GM12878 (cell line): ENCODE data around the gene KCTD17. TPM values are rescaled to one million over a fixed set of nuclear protein-coding genes. Genes with fewer than 3 reads are reported as not detected.

Experiments used
- ATAC-seq: fragments of 200-7000 bp; cut with Tn5 transposase; 3 replicates; pipeline ENCODE4 v1.9.1; 2020; ENCODE audit warnings: mild to moderate bottlenecking, moderate library complexity
- BruUV-seq: library from RNA; stranded (reverse); fragments of 400-500 nt; replicated peaks from 2 replicates; lab custom pipeline; 2021; lab: Mats Ljungman, UMichigan
- CTCF ChIA-PET: fragments of 300-600 bp; sonication (Branson Sonifier 250); formaldehyde crosslinking; extraction: SDS; loops from one replicate; lab custom pipeline; 2021; ENCODE audit warnings: inconsistent platforms; lab: Yijun Ruan, JAX
- POLR2A ChIA-PET: fragments of 350-600 bp; formaldehyde crosslinking; extraction: SDS; loops from one replicate; lab custom pipeline; 2021; ENCODE audit warnings: inconsistent platforms; lab: Charles Lee
- RAD21 ChIA-PET: fragments of 300-600 bp; sonication (Branson Sonifier 250); formaldehyde crosslinking; loops from one replicate; lab custom pipeline; 2023; ENCODE audit warnings: antibody characterized with exemption; ENCODE audit not compliant: unreplicated experiment; lab: Charles Lee
- SMC1A ChIA-PET: fragments of 300-600 bp; sonication (Branson Sonifier 250); formaldehyde crosslinking; loops from one replicate; lab custom pipeline; 2023; ENCODE audit not compliant: unreplicated experiment, uncharacterized antibody; lab: Charles Lee
- DNase-seq: peaks from one replicate; pipeline ENCODE4 v3.0.0-alpha.2; 2011; ENCODE audit warnings: low read depth, low spot score
- FAIRE-seq: peaks from 3 replicates; lab custom pipeline; 2011; peaks lifted over from hg19 to GRCh38; lab: Jason Lieb, UNC
- H2AFZ ChIP-seq: 2 replicates; pipeline ENCODE4 v1.6.0; 2011; ENCODE audit warnings: low read depth, low read length, control low read depth; ENCODE audit not compliant: control insufficient read depth
- H3K27ac ChIP-seq: 2 replicates; pipeline ENCODE4 v1.5.1; 2011; ENCODE audit warnings: control low read depth; ENCODE audit not compliant: control insufficient read depth, insufficient read depth
- H3K27me3 ChIP-seq, 2 experiments: replicated peaks in 1 of 2; 2 replicates each; pipeline versions ENCODE4 v1.6.0 to v1.6.1; 2011; ENCODE audit warnings: low read length in 1 of 2; ENCODE audit not compliant: control insufficient read depth in 2 of 2, insufficient read depth in 2 of 2
- H3K36me3 ChIP-seq, 2 experiments: 2 replicates each; pipeline ENCODE4 v1.5.1; 2011; ENCODE audit warnings: low read length in 1 of 2; ENCODE audit not compliant: control insufficient read depth in 2 of 2, insufficient read depth in 2 of 2
- H3K4me1 ChIP-seq: 2 replicates; pipeline ENCODE4 v1.6.1; 2011; ENCODE audit warnings: mild to moderate bottlenecking, low read length, moderate library complexity, mixed read lengths; ENCODE audit not compliant: control insufficient read depth, insufficient read depth
- H3K4me2 ChIP-seq: 2 replicates; pipeline ENCODE4 v1.6.0; 2011; ENCODE audit warnings: control low read depth; ENCODE audit not compliant: control insufficient read depth, insufficient read depth
- H3K4me3 ChIP-seq: fragments of 200-600 bp; sonication (generic); 2 replicates; pipeline ENCODE4 v1.5.1; 2016
- H3K79me2 ChIP-seq: 2 replicates; pipeline ENCODE4 v1.6.0; 2011; ENCODE audit warnings: low read length; ENCODE audit not compliant: control insufficient read depth, insufficient read depth
- H3K9ac ChIP-seq: 2 replicates; pipeline ENCODE4 v1.8.0; 2011; ENCODE audit warnings: low read length, control low read depth, mixed read lengths; ENCODE audit not compliant: control insufficient read depth, insufficient read depth
- H3K9me3 ChIP-seq: replicated peaks from 3 replicates; pipeline ENCODE4 v1.5.1; 2011; ENCODE audit warnings: mild to moderate bottlenecking, low read length; ENCODE audit not compliant: control insufficient read depth, insufficient read depth
- H4K20me1 ChIP-seq: 2 replicates; pipeline ENCODE4 v1.6.0; 2011; ENCODE audit not compliant: control insufficient read depth, insufficient read depth
- NR2C2 ChIP-seq: IDR thresholded peaks from 2 replicates; pipeline ENCODE4 v1.6.1; 2011; ENCODE audit warnings: borderline replicate concordance, low read depth; ENCODE audit not compliant: control insufficient read depth, insufficient read length
- ZNF384 ChIP-seq: IDR thresholded peaks from 2 replicates; pipeline ENCODE4 v1.6.1; 2012; ENCODE audit warnings: low read depth, mild to moderate bottlenecking, low read length, improper control_type of control experiment, borderline replicate concordance
- WGBS: methylation state at CpG from one replicate; pipeline ENCODE4 v1.1.6; 2016; ENCODE audit warnings: low lambda C conversion rate; ENCODE audit not compliant: insufficient replicate concordance, insufficient coverage; ENCODE audit errors: missing lambda C conversion rate; 5-methylcytosine and 5-hydroxymethylcytosine counted together
- in situ Hi-C: fragments of 300-500 bp; cut with MboI; formaldehyde crosslinking; loops from 9 replicates; pipeline ENCODE4 v1.14.3; 2018; ENCODE audit warnings: mixed read lengths
- intact Hi-C: fragments of 100-400 bp; cut with micrococcal nuclease; formaldehyde crosslinking; loops from one replicate; pipeline ENCODE4 v1.14.2; 2022; ENCODE audit not compliant: unreplicated experiment
- polyA plus RNA-seq, 11 experiments: library from polyadenylated mRNA; depleted of rRNA in 4 of 11; unstranded in 6 of 11; stranded (reverse) in 5 of 11; fragments of >200 nt; fragmentation: Nextera tagmentation in 4 of 11; fragmentation: Illumina TruSeq in 1 of 11; extraction: Ambion mirVana in 4 of 11; extraction: Trizol in 1 of 11; gene quantifications; 1 replicate in 1 of 11; 2 replicates in 10 of 11; pipeline versions ENCODE4 v1.2.1 to v1.2.3, GENCODE V29; 2011 to 2016; ENCODE audit warnings: inconsistent platforms in 2 of 11, missing spikeins in 2 of 11, low read depth in 1 of 11
- total RNA-seq, 4 experiments: library from RNA; depleted of rRNA in 3 of 4; stranded (reverse); fragments of >200 nt in 3 of 4; fragmentation: Illumina TruSeq in 1 of 4; extraction: Trizol in 1 of 4; gene quantifications; 2 replicates each; pipeline versions ENCODE4 v1.2.1 to v1.2.3, GENCODE V29; 2013 to 2021
- TF ChIP-seq, protein P1 (sequence below): fragments of 450-650 bp; IDR thresholded peaks from 2 replicates; pipeline ENCODE4 v1.6.1; 2017; ENCODE audit warnings: mild to moderate bottlenecking, low read depth, inconsistent platforms; ENCODE audit not compliant: poor library complexity, severe bottlenecking
- TF ChIP-seq, protein P2 (sequence below), 3 experiments: IDR thresholded peaks in 2 of 3; conservative IDR thresholded peaks in 1 of 3; 2 replicates each; pipeline ENCODE4 v1.5.1; 2011; ENCODE audit warnings: low read depth in 3 of 3, low read length in 3 of 3, mild to moderate bottlenecking in 3 of 3, control low read depth in 2 of 3, moderate library complexity in 2 of 3, inconsistent platforms in 1 of 3, mixed read lengths in 1 of 3; ENCODE audit not compliant: control insufficient read depth in 2 of 3, insufficient read depth in 1 of 3; ENCODE audit errors: extremely low read depth in 1 of 3

KCTD17 gene
- total and polyA plus RNA-seq, 10 of the 15 experiments (the other 5 are each of a cell fraction or from before 2014, with no cell fraction given), result 0.16 to 18.4 (median 10.1) TPM; not detected in 1

DNA sequence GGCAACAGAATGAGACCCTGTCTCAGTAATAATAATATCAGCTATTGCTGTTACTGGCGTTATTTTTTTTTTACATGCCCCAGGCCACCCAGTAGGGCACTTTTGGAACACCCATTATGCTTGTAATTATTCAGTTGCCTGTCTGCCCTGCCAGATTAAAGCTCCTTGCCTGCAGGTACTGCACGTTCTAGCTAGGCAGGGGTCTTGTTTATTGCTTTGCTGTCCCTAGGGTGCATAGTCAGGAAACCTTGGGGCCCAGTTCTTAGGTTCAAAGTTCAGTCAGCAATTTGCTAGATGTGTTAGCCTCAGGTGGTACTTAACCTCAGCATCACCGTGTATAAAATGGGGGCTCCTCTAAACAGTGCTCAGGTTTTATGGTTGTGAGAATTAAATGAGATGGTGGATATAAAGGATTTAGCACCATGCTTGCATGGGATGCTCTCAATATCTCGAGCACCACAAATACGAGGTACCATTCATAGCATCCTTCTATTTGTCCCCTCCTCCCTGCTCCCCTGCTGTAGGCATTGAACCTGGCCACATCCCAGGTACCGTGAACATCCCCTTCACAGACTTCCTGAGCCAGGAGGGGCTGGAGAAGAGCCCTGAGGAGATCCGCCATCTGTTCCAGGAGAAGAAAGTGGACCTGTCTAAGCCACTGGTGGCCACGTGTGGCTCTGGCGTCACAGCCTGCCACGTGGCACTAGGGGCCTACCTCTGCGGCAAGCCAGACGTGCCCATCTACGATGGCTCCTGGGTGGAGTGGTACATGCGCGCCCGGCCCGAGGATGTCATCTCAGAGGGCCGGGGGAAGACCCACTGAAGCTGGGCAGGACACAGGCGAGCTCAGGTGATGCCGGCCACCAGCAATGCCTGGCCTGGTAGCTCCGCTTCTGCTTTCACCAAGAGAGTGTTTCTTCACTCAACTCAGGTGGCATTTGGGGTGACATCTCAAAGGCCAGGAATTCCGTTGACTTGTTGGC lies 22.6 kb upstream of the KCTD17 start:
- WGBS, result 91% methylated on average over 22 of the region's 22 CpGs
- SMC1A ChIA-PET, result interaction anchor here (1.3 kb wide), 1 partner anchor 14 kb away, joined by 3 read pairs; no protein-coding TSS in a partner anchor
- H3K9ac ChIP-seq, result no peak overlapping the region
- no peak for DNase-seq
- H3K36me3 ChIP-seq, result no peaks in the 10 kb centered on the region
- TF ChIP-seq NR2C2 (no peak), ZNF384 (no peak)
- TF ChIP-seq, all 136 proteins: peak for 0
- no peaks in the 10 kb centered on the region for H3K9me3 ChIP-seq
- H3K27ac ChIP-seq, result no peak overlapping the region
- no peaks in the 10 kb centered on the region for H3K27me3 ChIP-seq
- intact Hi-C loops (no loop called here), in situ Hi-C loops (no loop called here)
- POLR2A ChIA-PET, result no interaction called here
- ATAC-seq, result no peak
- H3K4me3 ChIP-seq, result no peak overlapping the region
- no peak for FAIRE-seq
- CTCF ChIA-PET, result interaction anchor here (1.3 to 1.7 kb wide), 3 partner anchors 8 to 15 kb away, joined by 3 to 10 read pairs (median 7); no protein-coding TSS in a partner anchor
- H2AFZ ChIP-seq, result no peak overlapping the region
- BruUV-seq, result no TSS peak
- H3K4me1 ChIP-seq, result no peaks in the 10 kb centered on the region
- no peaks in the 10 kb centered on the region for H4K20me1 ChIP-seq
- H3K4me2 ChIP-seq, result no peak overlapping the region
- no peaks in the 10 kb centered on the region for H3K79me2 ChIP-seq
- RAD21 ChIA-PET, result no interaction called here

DNA sequence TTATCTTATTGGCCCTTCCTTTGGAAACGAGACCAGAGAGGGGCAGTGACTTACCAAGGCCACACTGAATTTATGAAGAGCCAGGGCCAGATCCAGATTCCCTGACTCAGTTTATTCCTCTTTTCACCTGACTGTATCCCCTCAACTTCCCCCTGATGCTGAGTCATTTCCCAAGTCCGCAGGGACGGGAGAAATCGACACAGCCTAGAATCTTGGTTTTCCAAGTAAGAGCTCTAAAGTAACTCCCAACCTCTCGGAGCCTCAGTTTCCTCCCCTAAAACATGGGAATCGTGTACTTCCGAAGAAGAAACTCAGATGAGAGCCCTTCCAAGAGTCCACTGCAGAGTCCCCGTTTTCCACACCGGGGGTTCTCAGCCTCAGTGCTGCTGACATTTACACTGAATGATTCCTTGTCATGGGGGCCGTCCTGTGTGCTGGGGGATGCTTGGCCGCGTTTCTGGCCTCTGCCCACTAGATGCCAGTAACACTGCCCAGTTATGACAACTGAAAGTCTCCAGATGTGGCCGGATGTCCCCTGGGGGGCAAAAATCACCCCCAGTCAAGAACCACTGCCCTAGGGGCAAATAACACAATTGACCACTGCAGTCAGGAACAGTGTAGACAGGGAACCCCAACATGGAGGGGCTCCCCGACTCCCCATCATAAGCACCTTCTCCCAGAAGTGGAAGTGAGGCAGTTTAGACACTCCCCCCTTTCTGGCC lies 20.8 kb upstream of the KCTD17 start:
- WGBS, result 70% methylated on average over 14 of the region's 14 CpGs
- POLR2A ChIA-PET, result no interaction called here
- intact Hi-C loops (no loop called here), in situ Hi-C loops (no loop called here)
- ATAC-seq (peak; percentile 37; the same call in 1 of the 3 replicates), FAIRE-seq (no peak), DNase-seq (no peak)
- Histone ChIP-seq H3K4me3 (no peak overlapping the region), H3K27me3 (no peaks in the 10 kb centered on the region; a peak in 1 of 4 replicates), H3K4me1 (no peaks in the 10 kb centered on the region), H3K4me2 (no peak overlapping the region), H4K20me1 (no peaks in the 10 kb centered on the region), H3K9ac (no peak overlapping the region), H3K36me3 (no peaks in the 10 kb centered on the region), H3K79me2 (no peaks in the 10 kb centered on the region), H3K9me3 (no peaks in the 10 kb centered on the region), H3K27ac (no peak overlapping the region), H2AFZ (no peak overlapping the region)
- SMC1A ChIA-PET, result interaction anchor here (0.9 kb wide), 1 partner anchor 14 kb away, joined by 3 read pairs; no protein-coding TSS in a partner anchor
- RAD21 ChIA-PET, result no interaction called here
- TF ChIP-seq, protein P1, sequence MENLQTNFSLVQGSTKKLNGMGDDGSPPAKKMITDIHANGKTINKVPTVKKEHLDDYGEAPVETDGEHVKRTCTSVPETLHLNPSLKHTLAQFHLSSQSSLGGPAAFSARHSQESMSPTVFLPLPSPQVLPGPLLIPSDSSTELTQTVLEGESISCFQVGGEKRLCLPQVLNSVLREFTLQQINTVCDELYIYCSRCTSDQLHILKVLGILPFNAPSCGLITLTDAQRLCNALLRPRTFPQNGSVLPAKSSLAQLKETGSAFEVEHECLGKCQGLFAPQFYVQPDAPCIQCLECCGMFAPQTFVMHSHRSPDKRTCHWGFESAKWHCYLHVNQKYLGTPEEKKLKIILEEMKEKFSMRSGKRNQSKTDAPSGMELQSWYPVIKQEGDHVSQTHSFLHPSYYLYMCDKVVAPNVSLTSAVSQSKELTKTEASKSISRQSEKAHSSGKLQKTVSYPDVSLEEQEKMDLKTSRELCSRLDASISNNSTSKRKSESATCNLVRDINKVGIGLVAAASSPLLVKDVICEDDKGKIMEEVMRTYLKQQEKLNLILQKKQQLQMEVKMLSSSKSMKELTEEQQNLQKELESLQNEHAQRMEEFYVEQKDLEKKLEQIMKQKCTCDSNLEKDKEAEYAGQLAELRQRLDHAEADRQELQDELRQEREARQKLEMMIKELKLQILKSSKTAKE, result no peak
- TF ChIP-seq, protein P2, sequence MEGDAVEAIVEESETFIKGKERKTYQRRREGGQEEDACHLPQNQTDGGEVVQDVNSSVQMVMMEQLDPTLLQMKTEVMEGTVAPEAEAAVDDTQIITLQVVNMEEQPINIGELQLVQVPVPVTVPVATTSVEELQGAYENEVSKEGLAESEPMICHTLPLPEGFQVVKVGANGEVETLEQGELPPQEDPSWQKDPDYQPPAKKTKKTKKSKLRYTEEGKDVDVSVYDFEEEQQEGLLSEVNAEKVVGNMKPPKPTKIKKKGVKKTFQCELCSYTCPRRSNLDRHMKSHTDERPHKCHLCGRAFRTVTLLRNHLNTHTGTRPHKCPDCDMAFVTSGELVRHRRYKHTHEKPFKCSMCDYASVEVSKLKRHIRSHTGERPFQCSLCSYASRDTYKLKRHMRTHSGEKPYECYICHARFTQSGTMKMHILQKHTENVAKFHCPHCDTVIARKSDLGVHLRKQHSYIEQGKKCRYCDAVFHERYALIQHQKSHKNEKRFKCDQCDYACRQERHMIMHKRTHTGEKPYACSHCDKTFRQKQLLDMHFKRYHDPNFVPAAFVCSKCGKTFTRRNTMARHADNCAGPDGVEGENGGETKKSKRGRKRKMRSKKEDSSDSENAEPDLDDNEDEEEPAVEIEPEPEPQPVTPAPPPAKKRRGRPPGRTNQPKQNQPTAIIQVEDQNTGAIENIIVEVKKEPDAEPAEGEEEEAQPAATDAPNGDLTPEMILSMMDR (IDR thresholded peaks at IDR 0.05 in 2 of 3, conservative IDR thresholded peaks at IDR 0.05 in 1 of 3; ENCODE audit: control insufficient read depth in 2 of 3, extremely low read depth in 1 of 3, insufficient read depth in 1 of 3, low read depth in 3 of 3, low read length in 3 of 3), result peak in 2 of 3 experiments; percentile 8 to 15; a peak in 1 of 6 replicates
- no TSS peak for BruUV-seq
- CTCF ChIA-PET, result interaction anchor here (1.3 to 1.7 kb wide), 3 partner anchors 10 to 13 kb away, joined by 3 to 10 read pairs (median 7); no protein-coding TSS in a partner anchor
